Karpas-422 (cell line): ENCODE data around the gene SMAD3. TPM values are rescaled to one million over a fixed set of nuclear protein-coding genes. Genes with fewer than 3 reads are reported as not detected.

Experiments
- DNase-seq: peaks from one replicate; pipeline ENCODE4 v3.0.0-alpha.2; 2015
- H2AFZ ChIP-seq: fragments of 200-600 bp; sonication (generic); 2 replicates; pipeline ENCODE4 v1.6.1; 2014; ENCODE audit warnings: antibody characterized with exemption, low read length, mixed read lengths
- H3K27ac ChIP-seq: fragments of 200-600 bp; sonication (generic); 2 replicates; pipeline ENCODE4 v1.5.1; 2014; ENCODE audit warnings: mild to moderate bottlenecking, low read length, moderate library complexity
- H3K27me3 ChIP-seq: fragments of 200-600 bp; sonication (generic); 2 replicates; pipeline ENCODE4 v1.6.1; 2014; ENCODE audit warnings: low read length, mixed read lengths
- H3K36me3 ChIP-seq: fragments of 200-600 bp; sonication (generic); 2 replicates; pipeline ENCODE4 v1.6.1; 2014; ENCODE audit warnings: low read length, mixed read lengths; ENCODE audit not compliant: insufficient read depth
- H3K4me1 ChIP-seq: fragments of 200-600 bp; sonication (generic); 2 replicates; pipeline ENCODE4 v1.6.1; 2014; ENCODE audit warnings: mild to moderate bottlenecking, low read length, mixed read lengths
- H3K4me2 ChIP-seq: fragments of 200-600 bp; sonication (generic); 2 replicates; pipeline ENCODE4 v1.6.1; 2014; ENCODE audit warnings: low read length, low read depth, mild to moderate bottlenecking; ENCODE audit not compliant: poor library complexity, severe bottlenecking
- H3K4me3 ChIP-seq: fragments of 200-600 bp; sonication (generic); 2 replicates; pipeline ENCODE4 v1.5.1; 2014; ENCODE audit warnings: mild to moderate bottlenecking, antibody characterized with exemption, low read length, mixed read lengths
- H3K79me2 ChIP-seq: fragments of 200-600 bp; sonication (generic); 2 replicates; pipeline ENCODE4 v1.6.1; 2014; ENCODE audit warnings: mild to moderate bottlenecking, low read length, mixed read lengths
- H3K9ac ChIP-seq: fragments of 200-600 bp; sonication (generic); 2 replicates; pipeline ENCODE4 v1.6.0; 2014; ENCODE audit warnings: low read length
- H3K9me2 ChIP-seq: fragments of 200-600 bp; sonication (generic), shearing (Covaris generic); replicated peaks from 2 replicates; pipeline ENCODE4 v1.6.0; 2014; ENCODE audit warnings: mild to moderate bottlenecking, low read length, moderate library complexity; ENCODE audit not compliant: insufficient read depth
- H3K9me3 ChIP-seq: fragments of 300-700, 200-600 bp; sonication (generic); 2 replicates; pipeline ENCODE4 v1.6.1; 2014; ENCODE audit warnings: low read length, mixed read lengths
- H4K20me1 ChIP-seq: fragments of 200-600 bp; sonication (generic); 2 replicates; pipeline ENCODE4 v1.6.1; 2014; ENCODE audit warnings: mild to moderate bottlenecking, antibody characterized with exemption, low read length, low read depth; ENCODE audit not compliant: insufficient read depth
- total RNA-seq: library from RNA; depleted of rRNA; stranded (reverse); fragments of >200 nt; shearing (Covaris generic); gene quantifications from 2 replicates; pipeline ENCODE4 v1.2.3, GENCODE V29; 2014; ENCODE audit warnings: low replicate concordance

Gene SMAD3
- total RNA-seq, 1 experiment from 2014 or later, result 27.7 TPM

- Histone ChIP-seq H3K9me3 (no peaks in the 10 kb centered on the region), H4K20me1 (no peaks in the 10 kb centered on the region), H3K36me3 (no peaks in the 10 kb centered on the region), H3K27ac (no peak overlapping the region), H3K79me2 (no peaks in the 10 kb centered on the region), H2AFZ (no peak overlapping the region), H3K4me1 (peaks cover 25% of the 10 kb centered on the region; the same call in 1 of the 2 replicates), H3K9me2 (no peaks in the 10 kb centered on the region), H3K4me2 (no peak overlapping the region), H3K9ac (no peak overlapping the region), H3K27me3 (no peaks in the 10 kb centered on the region), H3K4me3 (no peak overlapping the region)
- no peak for DNase-seq
Observed at GRCh38 chr15:67038736-67039135, 26.7 kb upstream of the SMAD3 start.

GRCh38 chr15:67039384-67040075 lies 25.9 kb upstream of the SMAD3 start:
- no peak overlapping the region for H3K4me3 ChIP-seq
- H3K36me3 ChIP-seq, result no peaks in the 10 kb centered on the region
- H3K9ac ChIP-seq, result no peak overlapping the region
- no peak overlapping the region for H2AFZ ChIP-seq
- peaks cover 25% of the 10 kb centered on the region; the same call in 1 of the 2 replicates for H3K4me1 ChIP-seq
- no peaks in the 10 kb centered on the region for H4K20me1 ChIP-seq
- no peaks in the 10 kb centered on the region for H3K27me3 ChIP-seq
- H3K4me2 ChIP-seq, result no peak overlapping the region
- no peaks in the 10 kb centered on the region for H3K9me3 ChIP-seq
- DNase-seq, result no peak
- no peaks in the 10 kb centered on the region for H3K79me2 ChIP-seq
- H3K27ac ChIP-seq, result no peak overlapping the region
- no peaks in the 10 kb centered on the region for H3K9me2 ChIP-seq

- no peak overlapping the region for H3K9ac ChIP-seq
- no peaks in the 10 kb centered on the region for H4K20me1 ChIP-seq
- H3K36me3 ChIP-seq, result no peaks in the 10 kb centered on the region
- H3K9me2 ChIP-seq, result no peaks in the 10 kb centered on the region
- DNase-seq, result no peak
- H3K79me2 ChIP-seq, result no peaks in the 10 kb centered on the region
- no peak overlapping the region for H2AFZ ChIP-seq
- H3K27ac ChIP-seq, result no peak overlapping the region
- H3K9me3 ChIP-seq, result no peaks in the 10 kb centered on the region
- H3K4me3 ChIP-seq, result no peak overlapping the region
- H3K4me2 ChIP-seq, result no peak overlapping the region
- H3K27me3 ChIP-seq, result no peaks in the 10 kb centered on the region
- H3K4me1 ChIP-seq, result peaks cover 23% of the 10 kb centered on the region; the same call in 1 of the 2 replicates
Observed at GRCh38 chr15:67040277-67040676, 25.1 kb upstream of the SMAD3 start.

- peaks cover 23% of the 10 kb centered on the region; the same call in 1 of the 2 replicates for H3K4me1 ChIP-seq
- peak overlapping the region; percentile 45 for H3K9ac ChIP-seq
- no peaks in the 10 kb centered on the region for H3K79me2 ChIP-seq
- peak; percentile 70 for DNase-seq
- H3K36me3 ChIP-seq, result no peaks in the 10 kb centered on the region
- H3K4me2 ChIP-seq, result peak overlapping the region; percentile 53
- H3K9me3 ChIP-seq, result no peaks in the 10 kb centered on the region
- no peaks in the 10 kb centered on the region for H3K9me2 ChIP-seq
- no peaks in the 10 kb centered on the region for H4K20me1 ChIP-seq
- H3K27ac ChIP-seq, result peak overlapping the region; percentile 72
- peak overlapping the region; percentile 48; the same call in 1 of the 2 replicates for H3K4me3 ChIP-seq
- no peaks in the 10 kb centered on the region for H3K27me3 ChIP-seq
- H2AFZ ChIP-seq, result no peak overlapping the region; the same call in 1 of the 2 replicates
Observed at GRCh38 chr15:67042551-67043142, 22.8 kb upstream of the SMAD3 start.

GRCh38 chr15:67043939-67044771 lies 21.2 kb upstream of the SMAD3 start:
- H3K9ac ChIP-seq, result no peak overlapping the region
- H2AFZ ChIP-seq, result no peak overlapping the region
- H3K4me1 ChIP-seq, result peaks cover 23% of the 10 kb centered on the region; the same call in 1 of the 2 replicates
- H3K36me3 ChIP-seq, result no peaks in the 10 kb centered on the region
- no peaks in the 10 kb centered on the region for H3K27me3 ChIP-seq
- H3K27ac ChIP-seq, result no peak overlapping the region
- no peak overlapping the region for H3K4me2 ChIP-seq
- H4K20me1 ChIP-seq, result no peaks in the 10 kb centered on the region
- no peak for DNase-seq
- no peak overlapping the region for H3K4me3 ChIP-seq
- no peaks in the 10 kb centered on the region for H3K9me3 ChIP-seq
- H3K79me2 ChIP-seq, result no peaks in the 10 kb centered on the region
- no peaks in the 10 kb centered on the region for H3K9me2 ChIP-seq

- Histone ChIP-seq H4K20me1 (no peaks in the 10 kb centered on the region), H3K9me3 (no peaks in the 10 kb centered on the region), H3K4me2 (no peak overlapping the region), H3K27me3 (no peaks in the 10 kb centered on the region), H3K9ac (no peak overlapping the region), H3K27ac (no peak overlapping the region), H3K4me3 (no peak overlapping the region), H3K79me2 (no peaks in the 10 kb centered on the region), H3K36me3 (no peaks in the 10 kb centered on the region), H3K9me2 (no peaks in the 10 kb centered on the region), H2AFZ (no peak overlapping the region), H3K4me1 (peaks cover 22% of the 10 kb centered on the region)
- DNase-seq, result no peak
Observed at GRCh38 chr15:67047149-67047661, 18.2 kb upstream of the SMAD3 start.

GRCh38 chr15:67048281-67049279 lies 16.8 kb upstream of the SMAD3 start:
- Histone ChIP-seq H3K36me3 (no peaks in the 10 kb centered on the region), H2AFZ (no peak overlapping the region), H3K4me3 (no peak overlapping the region), H3K79me2 (no peaks in the 10 kb centered on the region), H3K9ac (no peak overlapping the region), H3K27me3 (no peaks in the 10 kb centered on the region), H3K27ac (no peak overlapping the region), H4K20me1 (no peaks in the 10 kb centered on the region), H3K4me2 (no peak overlapping the region), H3K9me3 (no peaks in the 10 kb centered on the region), H3K9me2 (no peaks in the 10 kb centered on the region), H3K4me1 (peaks cover 12% of the 10 kb centered on the region)
- no peak for DNase-seq
